ENCODE data around the gene MACROD2.

DNA sequence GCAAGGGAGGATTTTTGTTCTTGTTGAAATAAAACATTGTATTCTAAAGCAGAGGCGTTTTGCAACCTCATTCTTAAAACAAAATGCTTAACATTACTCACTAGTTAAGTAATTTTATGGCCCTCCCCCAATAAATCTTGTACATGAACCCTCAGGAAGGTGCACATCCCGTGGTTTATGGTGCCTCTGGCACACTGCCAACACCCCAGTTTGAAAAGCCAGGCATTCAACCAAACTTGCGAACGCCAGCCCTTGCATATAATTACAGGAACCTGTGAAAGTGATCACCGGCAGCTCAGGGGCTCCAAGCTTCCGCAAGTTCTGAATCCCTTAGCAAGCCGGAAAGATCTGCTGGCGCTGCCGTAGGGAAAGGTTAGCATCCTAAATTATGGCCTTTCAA, 1451.1 kb downstream of the MACROD2 start:
- TF ChIP-seq, protein P1, sequence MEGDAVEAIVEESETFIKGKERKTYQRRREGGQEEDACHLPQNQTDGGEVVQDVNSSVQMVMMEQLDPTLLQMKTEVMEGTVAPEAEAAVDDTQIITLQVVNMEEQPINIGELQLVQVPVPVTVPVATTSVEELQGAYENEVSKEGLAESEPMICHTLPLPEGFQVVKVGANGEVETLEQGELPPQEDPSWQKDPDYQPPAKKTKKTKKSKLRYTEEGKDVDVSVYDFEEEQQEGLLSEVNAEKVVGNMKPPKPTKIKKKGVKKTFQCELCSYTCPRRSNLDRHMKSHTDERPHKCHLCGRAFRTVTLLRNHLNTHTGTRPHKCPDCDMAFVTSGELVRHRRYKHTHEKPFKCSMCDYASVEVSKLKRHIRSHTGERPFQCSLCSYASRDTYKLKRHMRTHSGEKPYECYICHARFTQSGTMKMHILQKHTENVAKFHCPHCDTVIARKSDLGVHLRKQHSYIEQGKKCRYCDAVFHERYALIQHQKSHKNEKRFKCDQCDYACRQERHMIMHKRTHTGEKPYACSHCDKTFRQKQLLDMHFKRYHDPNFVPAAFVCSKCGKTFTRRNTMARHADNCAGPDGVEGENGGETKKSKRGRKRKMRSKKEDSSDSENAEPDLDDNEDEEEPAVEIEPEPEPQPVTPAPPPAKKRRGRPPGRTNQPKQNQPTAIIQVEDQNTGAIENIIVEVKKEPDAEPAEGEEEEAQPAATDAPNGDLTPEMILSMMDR (IDR thresholded peaks at IDR 0.05): no peak
- TF ChIP-seq ZFX (IDR thresholded peaks at IDR 0.05; ENCODE audit: borderline replicate concordance): no peak
